HG03442 (cell line): Measurements from ENCODE around the gene BSN.

Experiments used
- ATAC-seq: cut with Tn5 transposase; IDR thresholded peaks from one replicate; pipeline ENCODE4 v1.9.1; 2021; ENCODE audit warnings: mild to moderate bottlenecking, moderate library complexity; ENCODE audit not compliant: unreplicated experiment

BSN gene

GRCh38 chr3:49652218-49652902 lies 98.1 kb downstream of the BSN start:
- no peak for ATAC-seq

- ATAC-seq = no peak
These were observed 98.7 kb downstream of the BSN start for GRCh38 chr3:49652903-49653415.

GRCh38 chr3:49653621-49654020 lies 99.3 kb downstream of the BSN start:
- ATAC-seq = no peak

- ATAC-seq = no peak
These were observed 100.0 kb downstream of the BSN start for GRCh38 chr3:49654176-49654825.

- no peak for ATAC-seq
These were observed 100.8 kb downstream of the BSN start for GRCh38 chr3:49654955-49655556.

GRCh38 chr3:49655731-49656285 lies 101.5 kb downstream of the BSN start:
- ATAC-seq = no peak

GRCh38 chr3:49656541-49657112 lies 102.3 kb downstream of the BSN start:
- no peak for ATAC-seq

- ATAC-seq = no peak
These were observed 103.1 kb downstream of the BSN start for GRCh38 chr3:49657208-49657915.

- no peak for ATAC-seq
These were observed 104.4 kb downstream of the BSN start for GRCh38 chr3:49658711-49659110.

- no peak for ATAC-seq
These were observed 105.5 kb downstream of the BSN start for GRCh38 chr3:49659756-49660155.

GRCh38 chr3:49661281-49661680 lies 107.0 kb downstream of the BSN start:
- ATAC-seq = no peak

GRCh38 chr3:49662021-49662420 lies 107.7 kb downstream of the BSN start:
- no peak for ATAC-seq

GRCh38 chr3:49662720-49663413 lies 108.6 kb downstream of the BSN start:
- no peak for ATAC-seq

GRCh38 chr3:49663831-49664230 lies 109.6 kb downstream of the BSN start:
- ATAC-seq = no peak

- ATAC-seq = no peak
These were observed 110.0 kb downstream of the BSN start for GRCh38 chr3:49664300-49664699.

GRCh38 chr3:49665822-49666519 lies 111.7 kb downstream of the BSN start:
- no peak for ATAC-seq

GRCh38 chr3:49666592-49666991 lies 112.3 kb downstream of the BSN start:
- ATAC-seq = no peak

- no peak for ATAC-seq
These were observed 113.6 kb downstream of the BSN start for GRCh38 chr3:49667701-49668413.

GRCh38 chr3:49668414-49668797 lies 114.1 kb downstream of the BSN start:
- no peak for ATAC-seq
